Fibroblast of skin of back (primary cell): ENCODE data around the gene P2RX4.
"Not testable (repeated sequence)": the region's sequence is repeated elsewhere in the genome, so short reads cannot be mapped to it uniquely, and the experiment has no call there.

Source experiments
- DNase-seq: peaks from one replicate; pipeline ENCODE4 v3.0.0-alpha.2; 2013

P2RX4 gene

DNA sequence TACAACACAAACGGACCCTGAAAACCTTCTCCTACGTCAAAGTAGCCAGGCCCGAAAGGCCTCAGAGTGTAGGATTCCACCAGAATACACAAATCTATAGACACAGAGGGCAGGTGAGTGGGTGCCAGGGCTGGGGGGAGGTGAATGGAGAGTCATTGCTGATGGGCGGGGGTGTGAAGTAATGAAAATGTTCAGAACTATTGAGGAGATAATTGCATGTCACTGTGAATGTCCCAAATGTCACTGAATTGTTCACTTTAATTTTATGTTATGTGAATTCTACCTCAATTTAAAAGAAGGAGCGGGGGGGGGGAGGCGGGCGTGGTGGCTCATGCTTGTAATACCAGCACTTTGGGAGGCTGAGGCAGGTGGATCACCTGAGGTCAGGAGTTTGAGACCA, 36.0 kb downstream of the P2RX4 start:
- DNase-seq = no peak

DNA sequence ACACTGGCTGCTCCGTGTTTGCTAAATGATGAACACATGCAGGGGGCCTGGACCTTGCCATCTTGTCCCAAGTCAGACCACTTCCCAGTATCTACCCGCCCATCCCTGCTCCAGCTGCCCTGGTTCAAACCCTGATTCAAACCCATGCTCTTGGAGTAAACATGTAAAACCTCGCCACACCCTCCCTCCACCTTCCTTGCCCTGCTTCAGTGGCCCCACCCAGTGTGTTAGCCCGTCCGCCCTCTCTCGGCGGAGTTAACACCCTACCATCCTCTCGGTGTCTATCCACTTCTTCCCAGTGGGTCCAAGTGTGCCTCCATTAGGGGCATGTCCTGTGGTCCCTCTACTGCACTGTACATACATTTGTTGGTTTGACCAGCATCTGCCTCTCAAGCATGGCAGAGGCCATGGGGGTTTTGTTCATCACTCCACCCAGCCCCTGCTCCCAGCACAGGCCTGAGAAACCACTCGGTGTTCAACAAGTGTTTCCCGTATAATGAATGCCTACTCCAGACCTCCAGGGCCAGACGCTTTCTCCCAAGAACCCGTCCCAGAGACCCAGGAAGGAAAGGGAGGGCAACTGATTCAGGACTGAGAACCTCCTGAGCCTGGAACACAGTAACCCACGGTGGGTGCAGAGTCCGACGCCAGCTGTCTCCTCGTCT, 37.1 kb downstream of the P2RX4 start:
- no peak for DNase-seq

DNA sequence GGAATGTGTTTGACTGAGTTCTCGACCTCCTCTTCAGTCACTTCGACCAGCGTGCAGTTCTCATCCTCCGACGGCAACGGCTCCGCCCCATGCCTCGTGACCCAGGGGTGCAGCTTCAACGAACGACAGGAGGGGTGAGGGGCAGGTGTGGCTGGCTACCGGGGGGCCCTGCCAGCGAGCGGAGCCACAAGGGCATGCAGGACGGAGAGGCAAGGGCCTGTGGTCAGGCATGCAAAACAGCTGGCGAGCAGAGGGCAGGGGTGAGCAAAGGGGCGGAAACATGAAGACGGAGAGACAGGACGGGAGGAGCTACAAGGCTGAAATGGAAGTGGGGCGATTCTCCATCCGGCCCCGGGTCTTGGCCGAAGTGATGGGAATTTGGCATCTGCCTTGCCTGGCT, 38.7 kb downstream of the P2RX4 start:
- no peak for DNase-seq

DNA sequence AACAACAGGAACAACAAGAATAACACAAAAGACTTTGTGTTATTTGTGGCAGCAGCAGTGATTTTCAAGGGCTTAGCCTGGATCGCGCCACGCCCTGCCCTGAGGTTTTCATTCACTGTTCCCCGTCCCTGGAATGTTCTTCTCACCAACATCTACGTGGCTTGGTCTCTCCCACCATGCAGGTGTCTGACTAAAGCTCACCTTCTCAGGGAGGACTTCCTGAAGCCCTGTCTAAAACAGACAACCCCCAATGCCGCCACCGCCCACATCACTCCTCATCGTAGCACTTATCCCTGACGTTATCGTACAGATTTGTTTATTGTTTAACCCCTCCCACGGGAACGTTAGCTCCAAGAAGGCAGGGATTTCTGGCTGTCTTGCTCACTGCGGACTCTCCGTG, 40.4 kb downstream of the P2RX4 start:
- DNase-seq = no peak

DNA sequence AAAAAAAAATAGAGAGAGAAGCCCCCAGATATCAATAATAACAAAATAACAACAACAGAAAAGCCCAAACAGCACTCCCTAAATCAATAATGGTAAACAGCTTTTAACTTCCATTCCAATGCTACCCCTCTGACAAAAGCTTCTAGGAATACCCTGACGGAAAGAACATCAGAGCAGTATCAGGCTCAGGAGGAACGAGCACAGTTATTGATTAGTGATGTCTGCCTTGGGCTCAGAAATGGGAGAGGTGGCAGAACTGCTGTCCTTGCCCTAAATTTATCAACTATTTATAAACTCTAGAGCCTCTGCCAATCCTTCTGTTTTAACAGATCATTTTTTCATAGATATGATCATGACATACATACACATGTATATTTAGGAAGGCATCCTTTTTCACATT, 41.9 kb downstream of the P2RX4 start:
- no peak for DNase-seq

DNA sequence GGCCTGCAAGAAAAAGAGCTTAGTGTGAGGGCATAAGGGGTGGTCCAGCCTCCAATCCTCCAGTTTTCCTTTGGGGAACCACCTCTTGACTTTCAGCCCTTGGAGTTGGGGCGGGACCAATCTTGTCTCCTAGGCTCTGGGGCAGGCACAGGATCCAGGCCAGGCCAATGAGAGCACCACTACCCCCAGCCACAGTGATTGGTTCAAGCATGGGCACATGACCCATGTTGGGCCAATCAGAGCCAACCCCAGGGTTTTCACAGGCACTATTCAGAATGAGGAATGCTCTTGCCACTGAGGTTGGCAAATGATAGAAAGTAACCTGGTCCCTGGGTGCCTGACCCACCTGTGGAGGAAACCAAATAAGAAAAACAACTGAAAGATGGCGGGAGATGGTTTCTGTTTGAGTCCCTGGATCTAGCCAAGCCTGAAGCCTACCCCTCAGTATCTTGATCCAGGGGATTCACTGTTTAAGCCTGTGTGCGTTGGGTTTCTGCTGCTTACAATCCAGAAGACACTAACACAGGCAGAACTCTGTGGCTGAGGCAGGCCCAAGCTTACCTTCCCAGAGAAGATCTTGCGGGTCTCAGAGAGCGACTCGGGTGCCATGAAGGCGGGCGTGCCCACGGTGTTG, 42.9 kb downstream of the P2RX4 start:
- no peak for DNase-seq

DNA sequence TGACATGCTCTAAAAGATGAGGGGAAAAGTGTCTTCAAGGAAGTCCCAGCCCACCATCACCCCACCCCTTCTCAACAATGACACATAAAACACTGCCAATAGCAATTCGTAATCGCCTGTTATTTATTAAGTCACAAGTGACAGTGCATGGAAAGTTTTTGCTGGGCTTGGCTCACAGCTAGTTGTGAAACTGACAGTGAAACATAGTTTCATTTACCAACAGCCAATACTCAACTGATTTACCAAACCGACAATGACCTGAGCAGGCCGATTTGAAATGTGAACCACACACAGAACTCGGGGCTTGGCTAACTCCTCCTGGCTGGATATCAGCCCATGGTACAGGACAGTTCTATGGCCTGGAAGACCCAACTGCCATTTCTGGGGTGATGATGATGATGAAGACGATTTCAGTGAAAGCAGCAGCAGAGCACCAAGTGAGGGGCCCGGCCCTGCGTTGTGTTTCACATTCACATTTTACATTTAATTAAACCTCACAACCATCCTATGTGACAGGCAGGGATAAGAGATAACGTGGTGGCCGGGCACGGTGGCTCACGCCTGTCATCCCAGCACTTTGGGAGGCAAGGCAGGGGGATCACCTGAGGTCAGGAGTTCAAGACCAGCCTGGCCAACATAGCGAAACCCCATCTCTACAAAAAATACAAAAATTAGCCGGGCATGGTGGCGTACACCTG, 43.9 kb downstream of the P2RX4 start:
- DNase-seq = no peak

DNA sequence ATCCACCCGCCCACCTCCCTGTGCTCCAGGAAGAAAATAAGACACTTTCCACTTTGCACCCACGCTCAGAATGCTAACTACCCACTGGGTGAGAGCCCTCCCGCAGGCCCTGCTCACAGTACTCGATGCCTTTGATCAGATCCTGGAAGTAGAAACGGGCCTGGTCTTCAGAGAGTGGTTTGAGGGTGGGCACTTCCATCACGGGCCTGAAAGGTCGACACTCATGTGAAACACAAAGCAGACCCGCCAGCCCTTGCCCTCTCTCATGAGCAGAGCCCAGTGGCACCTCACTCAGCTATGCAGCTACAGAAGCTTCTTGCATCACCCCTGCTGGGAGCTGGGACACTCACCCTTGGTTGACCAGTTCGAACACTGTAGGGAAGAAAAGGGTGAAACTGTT, 45.5 kb downstream of the P2RX4 start:
- no peak for DNase-seq

DNA sequence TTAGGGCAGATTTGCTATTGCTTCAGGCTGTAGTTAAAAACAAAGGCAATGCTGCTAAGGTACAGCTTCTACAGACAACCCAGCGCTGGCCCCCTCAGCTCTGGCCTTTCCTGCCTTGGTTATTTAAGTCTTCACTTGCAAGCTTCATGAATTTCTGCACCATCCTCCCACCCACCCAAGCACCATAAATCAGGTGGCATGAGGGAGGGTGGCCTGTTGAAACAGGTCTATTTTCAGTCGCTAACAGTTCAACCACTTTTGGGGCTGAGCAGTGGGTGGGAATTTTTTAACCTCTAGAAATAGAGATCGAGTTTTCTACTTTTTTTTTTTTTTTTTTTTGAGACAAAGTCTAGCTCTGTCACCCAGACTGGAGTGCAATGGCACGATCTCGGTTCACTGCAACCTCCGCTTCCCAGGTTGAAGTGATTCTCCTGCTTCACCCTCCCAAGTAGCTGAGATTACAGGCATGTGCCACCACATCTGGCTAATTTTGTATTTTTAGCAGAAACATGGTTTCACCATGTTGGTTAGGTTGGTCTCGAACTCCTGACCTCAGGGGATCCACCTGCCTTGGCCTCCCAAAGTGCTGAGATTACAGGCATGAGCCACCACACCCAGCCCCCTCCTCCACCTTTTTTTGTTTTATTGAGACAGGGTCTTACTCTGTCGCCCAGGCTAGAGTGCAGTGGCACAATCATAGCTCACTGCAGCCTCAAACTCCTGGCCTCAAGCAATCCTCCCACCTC, 47.9 kb downstream of the P2RX4 start:
- DNase-seq = not testable (repeated sequence)

DNA sequence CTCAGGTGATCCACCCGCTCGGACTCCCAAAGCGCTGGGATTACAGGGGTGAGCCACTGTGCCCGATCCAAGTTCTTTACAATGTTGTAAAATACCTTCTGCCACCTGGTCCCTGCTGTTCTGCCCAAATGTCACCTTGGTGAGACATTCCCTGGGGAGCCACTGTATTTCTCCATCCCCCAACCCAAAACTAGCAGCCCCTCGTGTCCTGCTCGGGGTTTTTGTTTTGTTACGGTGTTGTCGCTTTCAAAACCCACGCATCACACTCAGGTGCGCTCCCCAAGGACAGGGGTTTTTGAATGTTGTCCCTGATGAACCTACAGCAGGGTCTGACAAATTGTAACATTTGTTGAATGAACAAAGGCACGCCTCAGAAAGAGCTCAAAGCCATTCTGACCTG, 49.1 kb downstream of the P2RX4 start:
- no peak for DNase-seq

DNA sequence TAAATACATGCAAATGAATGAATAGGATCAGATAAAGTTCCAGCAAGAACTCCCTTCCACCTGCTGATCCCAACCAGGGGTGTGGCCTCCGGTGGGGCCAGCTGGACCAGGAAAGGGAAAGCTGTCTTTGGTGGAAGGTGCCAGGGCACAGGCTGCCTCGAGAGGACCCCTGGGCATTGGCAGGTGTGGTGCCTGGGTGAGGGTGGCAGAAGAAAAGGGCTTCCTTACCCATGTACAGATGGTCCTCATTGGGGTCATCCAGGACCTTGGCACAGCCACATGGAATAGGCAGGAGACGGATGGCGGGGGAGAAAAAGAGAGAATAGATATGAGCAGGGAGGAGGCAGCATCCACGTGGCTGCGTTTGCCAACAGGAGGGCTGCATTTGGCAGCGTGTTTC, 50.2 kb downstream of the P2RX4 start:
- DNase-seq = no peak

DNA sequence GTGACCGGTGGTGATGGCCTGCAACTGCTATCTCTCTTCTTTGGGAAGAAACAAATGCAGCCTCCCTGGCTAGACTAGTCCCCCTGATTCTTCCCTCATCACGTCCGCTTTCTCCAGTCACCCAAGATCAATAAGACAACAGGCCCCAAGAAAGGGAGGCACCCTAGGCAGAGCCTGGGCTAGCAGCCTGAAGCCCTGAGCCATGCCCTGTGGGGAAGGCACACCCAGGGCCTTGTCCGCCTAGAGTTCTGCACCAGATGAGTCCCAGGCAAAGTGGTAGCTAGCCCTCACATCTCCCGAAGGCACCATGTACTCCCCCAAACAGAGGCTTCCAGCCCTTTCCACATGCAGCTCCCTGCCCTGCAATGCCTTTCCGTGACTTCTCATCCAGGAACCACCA, 51.5 kb downstream of the P2RX4 start:
- no peak for DNase-seq

DNA sequence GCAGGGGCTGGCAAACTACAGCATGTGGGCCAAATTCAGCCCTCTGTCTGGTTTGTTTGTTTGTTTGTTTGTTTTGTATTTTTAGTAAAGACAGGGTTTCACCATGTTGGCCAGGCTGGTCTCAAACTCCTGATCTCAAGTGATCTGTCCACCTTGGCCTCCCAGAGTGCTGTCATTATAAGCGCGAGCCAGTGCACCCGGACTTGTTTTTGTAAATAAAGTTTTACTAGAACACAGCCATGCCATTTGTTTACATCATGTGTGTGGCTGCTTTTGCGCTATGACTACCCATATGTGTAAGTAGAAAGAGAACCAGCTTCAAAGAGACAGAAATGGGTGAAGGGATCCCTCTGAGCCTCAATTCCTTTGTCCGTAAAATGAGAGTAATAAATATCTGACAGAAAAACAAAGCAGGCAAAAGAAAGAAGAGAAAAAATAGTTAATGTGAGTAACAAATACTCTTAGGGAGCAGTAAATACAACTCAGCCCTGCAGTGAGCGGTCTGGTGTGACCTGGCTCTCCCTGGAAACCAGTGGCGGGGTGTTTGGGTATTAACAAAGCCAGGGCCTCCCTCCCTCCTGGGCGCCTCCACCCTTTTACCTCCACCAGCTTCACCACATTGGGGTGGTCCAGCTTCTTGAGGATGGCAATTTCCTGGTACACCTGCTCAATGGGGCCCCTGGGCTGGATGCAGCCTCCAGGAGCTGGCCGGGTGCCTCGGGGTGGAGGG, 53.4 kb downstream of the P2RX4 start:
- no peak for DNase-seq

DNA sequence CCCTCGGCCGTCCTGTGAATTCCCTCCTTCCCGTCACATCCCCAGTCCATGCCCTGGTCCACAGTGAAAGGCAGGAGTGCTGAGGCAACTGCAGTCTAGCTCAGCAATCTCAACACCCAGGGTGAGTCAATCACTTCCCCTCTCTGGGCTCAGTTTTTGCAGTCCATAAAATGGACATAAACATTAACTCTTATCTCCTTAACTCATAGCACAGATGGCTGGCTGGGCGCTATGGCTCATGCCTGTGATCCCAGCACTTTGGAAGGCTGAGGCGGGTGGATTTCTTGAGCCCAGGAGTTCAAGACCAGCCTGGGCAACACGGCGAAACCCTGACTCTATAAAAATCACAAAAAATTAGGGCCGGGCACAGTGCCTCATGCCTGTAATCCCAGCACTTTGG, 54.2 kb downstream of the P2RX4 start:
- DNase-seq = no peak

DNA sequence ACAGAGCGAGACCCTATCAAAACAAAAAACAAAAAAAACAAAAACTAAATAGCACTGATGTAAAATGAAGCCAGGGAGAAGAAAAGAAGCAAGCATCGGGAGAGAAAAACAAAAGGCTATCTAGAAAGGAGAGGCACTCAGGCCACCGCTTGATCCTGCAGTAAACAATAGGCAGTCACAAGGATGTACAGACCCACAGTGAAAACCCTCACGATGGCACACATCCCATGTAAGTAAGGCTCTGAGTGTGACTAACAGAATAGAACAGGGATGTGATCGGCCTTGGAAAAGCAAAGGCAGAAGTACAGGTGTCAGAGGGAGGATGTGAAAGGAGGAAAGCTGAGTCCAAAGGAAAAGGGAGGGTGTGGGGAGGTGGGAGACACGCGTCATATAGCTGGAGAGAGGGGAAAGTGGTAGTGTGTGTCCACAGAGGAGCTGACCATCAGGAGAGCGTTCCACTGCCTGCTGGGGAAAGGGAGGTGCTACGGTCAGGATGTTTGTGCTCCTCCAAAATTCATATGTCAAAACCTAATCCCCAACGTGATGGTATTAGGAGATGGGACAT, 55.1 kb downstream of the P2RX4 start:
- DNase-seq = no peak

DNA sequence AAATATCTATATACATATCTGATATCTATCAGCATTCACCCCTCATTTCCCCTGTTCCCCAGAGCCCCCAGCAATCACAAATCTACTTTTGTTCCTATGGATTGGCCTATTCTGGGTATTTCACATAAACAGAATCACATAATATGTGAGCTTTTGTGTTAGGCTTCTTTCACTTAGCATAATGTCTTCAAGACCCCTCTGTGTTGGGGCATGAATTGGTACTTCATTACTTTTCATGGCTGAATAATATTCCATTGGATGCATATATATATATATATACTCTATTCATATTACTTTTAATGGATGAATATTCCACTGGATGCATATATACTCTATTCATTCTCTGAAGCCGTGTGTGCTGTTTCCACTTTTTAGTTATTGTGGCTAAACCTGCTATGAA, 57.9 kb downstream of the P2RX4 start:
- no peak for DNase-seq

DNA sequence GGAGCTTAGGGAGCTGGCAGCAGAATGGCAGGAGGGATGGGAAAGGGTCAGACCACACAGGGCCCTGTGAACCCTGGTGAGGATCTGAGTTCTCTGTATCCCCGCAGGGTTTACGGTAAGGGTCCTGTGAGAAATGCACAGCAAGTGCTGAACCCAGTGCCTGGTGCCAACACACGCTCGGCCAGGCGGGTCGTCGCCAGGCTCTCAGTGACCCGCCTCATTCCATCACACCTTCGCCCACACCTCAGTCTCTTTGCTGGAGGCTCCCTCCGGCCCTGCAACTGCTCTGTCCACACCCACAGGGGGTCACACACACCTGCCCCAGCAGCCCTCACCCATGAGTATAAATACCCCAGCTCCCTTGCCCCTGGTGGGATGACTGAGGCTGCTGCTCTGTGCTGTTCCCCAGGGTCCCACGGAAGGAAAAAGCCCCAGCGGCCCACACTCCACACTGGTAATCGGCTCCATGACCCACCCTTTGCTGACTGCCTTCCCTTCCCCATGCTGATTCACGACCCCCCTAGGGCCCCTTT, 63.5 kb downstream of the P2RX4 start:
- no peak for DNase-seq

DNA sequence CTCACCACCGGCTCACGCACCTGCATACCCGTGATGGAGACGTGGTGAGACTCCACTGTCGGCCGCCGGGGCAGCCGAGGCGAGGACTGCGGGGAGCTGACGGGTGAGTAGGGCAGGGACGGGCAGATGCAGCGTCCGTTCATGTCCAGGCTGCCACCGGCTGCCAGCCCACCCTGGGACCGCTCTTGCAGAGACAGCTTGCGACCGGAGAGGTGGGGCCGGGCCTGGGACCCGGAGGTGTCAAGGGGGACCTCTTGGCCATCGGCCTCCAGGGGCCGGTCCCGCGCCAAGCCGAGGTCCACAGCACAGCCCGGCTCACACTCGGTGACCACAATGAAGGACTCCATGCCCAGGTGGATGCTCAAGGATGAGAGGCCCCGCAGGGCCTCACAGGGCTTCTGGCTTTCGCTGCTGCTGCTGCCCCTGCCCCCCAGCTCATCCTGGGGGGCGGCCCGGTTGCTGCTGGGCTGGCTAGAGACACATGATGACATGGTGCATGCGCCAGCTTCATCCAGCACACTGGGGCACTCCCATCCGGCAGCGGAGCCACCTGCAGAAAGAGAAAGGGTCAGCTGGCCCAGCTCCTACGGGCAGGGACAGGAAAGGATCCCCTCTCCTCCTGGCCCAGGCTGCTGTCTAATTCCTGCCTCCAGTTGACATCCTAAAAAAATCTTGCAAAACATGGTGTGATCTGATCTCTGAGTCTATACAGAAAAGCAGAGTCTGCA, 64.3 kb downstream of the P2RX4 start:
- DNase-seq = no peak

DNA sequence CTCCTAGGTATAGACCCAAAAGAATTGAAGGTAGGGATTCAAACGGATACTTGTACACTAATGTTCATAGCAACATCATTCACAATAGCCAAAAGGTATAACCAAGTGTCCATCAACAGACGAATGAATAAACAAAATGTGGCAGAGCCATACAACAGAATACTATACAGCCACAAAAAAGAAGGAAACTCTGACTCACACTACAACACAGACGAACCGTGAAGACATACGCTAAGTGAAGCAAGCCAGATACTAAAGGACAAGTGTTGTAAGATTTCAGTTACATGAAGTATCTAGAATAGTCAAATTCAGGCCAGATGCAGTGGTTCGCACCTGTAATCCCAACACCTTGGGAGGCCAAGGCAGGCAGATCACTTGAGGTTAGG, 67.4 kb downstream of the P2RX4 start:
- DNase-seq = no peak

DNA sequence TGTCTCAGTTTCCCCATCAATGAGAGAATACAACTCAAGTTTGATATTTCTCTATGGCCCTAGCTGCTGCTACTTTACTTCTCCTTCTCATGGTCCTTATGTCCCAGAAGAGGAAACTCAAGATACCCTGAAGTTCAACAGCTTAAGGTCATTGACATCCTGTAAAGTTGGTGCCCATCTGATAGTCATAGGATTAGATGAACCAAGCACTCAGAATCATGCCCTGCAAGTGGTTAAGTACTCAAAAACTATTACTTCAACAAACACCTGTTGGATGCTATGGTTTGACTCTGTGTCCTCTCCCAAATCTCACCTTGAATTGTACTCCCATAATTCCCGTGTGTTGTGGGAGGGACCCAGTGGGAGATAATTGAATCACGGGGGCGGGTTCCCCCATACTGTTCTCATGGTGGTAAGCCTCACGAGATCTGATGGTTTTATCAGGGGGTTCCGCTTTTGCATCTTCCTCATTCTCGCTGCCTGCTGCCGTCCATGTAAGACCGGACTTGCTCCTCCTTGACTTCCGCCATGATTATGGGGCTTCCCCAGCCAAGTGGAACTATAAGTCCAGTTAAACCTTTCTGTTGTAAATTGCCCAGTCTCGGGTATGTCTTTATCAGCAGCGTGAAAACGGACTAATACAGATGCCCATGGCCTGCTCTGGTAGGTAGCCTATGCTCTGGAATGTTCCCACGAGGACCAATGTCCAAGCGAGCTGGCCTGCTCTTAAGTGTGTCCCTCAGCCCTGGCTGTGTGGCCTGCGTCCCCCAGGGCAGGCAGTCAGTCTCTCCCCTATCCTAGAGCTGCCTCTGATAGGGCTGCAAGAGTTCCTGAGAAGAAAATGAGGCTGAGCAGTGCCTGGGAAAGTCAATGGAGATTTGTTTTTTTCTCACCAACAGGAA, 68.5 kb downstream of the P2RX4 start:
- no peak for DNase-seq

DNA sequence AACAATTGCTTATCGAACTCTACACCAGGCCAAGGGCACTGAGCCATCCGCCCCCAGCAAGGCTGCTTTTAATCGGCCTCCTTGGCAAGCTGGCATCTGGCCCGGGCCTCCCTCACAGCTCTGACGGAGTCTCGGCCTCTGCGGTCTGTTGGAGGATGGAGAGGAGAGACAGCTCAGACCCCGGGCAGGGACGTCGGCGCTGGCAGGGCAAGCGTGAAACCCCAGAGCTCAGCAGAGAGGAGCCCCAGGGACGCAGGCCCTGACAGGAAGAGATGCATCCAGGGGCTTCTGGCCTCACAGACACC, 69.1 kb downstream of the P2RX4 start:
- DNase-seq = no peak
